A375 (cell line): Measurements from ENCODE around the gene COL4A1. TPM values are rescaled to one million over a fixed set of nuclear protein-coding genes. Genes with fewer than 3 reads are reported as not detected.

Experiments used
- small RNA-seq: library from RNA; depleted of rRNA; stranded (forward); fragments of <200 nt; gene quantifications from one replicate; pipeline ENCODE3, GENCODE V24; 2014
- total RNA-seq: library from RNA; depleted of rRNA; stranded (reverse); fragments of >200 nt; shearing (Covaris generic); gene quantifications from 2 replicates; pipeline ENCODE4 v1.2.3, GENCODE V29; 2014; rRNA removed

The COL4A1 gene
- 159 and 165 TPM in 2 replicates for total RNA-seq

GRCh38 chr13:110306960-110307766 is at the start of gene COL4A1, which contains the start of gene COL4A2:
Gene COL4A1 (minus strand): TSS chr13:110307157. CDS start chr13:110307027, 130 bp downstream.
Gene COL4A2 (plus strand): TSS chr13:110307284. CDS start chr13:110307904, 620 bp downstream.

Small RNA genes within 50 kb of the gene (small RNA-seq; reads per million reads assigned to genes)
- not detected for gene MIR8073

Other genes with a start within 250 kb of the COL4A1 start
- 416 and 450 TPM in 2 replicates for gene COL4A2, start 127 bp upstream of the COL4A1 start, total RNA-seq